Astrocyte of the cerebellum (primary cell): ENCODE data around the gene COPZ1.
A peak's percentile ranks its signal among the peaks of the same experiment; 100 is the strongest.
"Not testable (repeated sequence)": the region's sequence is repeated elsewhere in the genome, so short reads cannot be mapped to it uniquely, and the experiment has no call there.

Experiments
- DNase-seq: peaks from one replicate; pipeline ENCODE4 v3.0.0-alpha.2; 2011; ENCODE audit warnings: low read depth
- H3K4me3 ChIP-seq: 2 replicates; pipeline ENCODE4 v1.5.1; 2011; ENCODE audit warnings: mild to moderate bottlenecking, low read depth, low read length, moderate library complexity
- CTCF ChIP-seq: IDR thresholded peaks from 2 replicates; pipeline ENCODE4 v1.5.1; 2012; ENCODE audit warnings: low read length, low read depth, moderate library complexity, mild to moderate bottlenecking; ENCODE audit errors: missing control alignments
- in situ Hi-C: cut with HindIII; loops from 2 replicates; pipeline ENCODE4 v1.10.0; 2017; ENCODE audit warnings: low sequenced_read_pairs

The COPZ1 gene

DNA sequence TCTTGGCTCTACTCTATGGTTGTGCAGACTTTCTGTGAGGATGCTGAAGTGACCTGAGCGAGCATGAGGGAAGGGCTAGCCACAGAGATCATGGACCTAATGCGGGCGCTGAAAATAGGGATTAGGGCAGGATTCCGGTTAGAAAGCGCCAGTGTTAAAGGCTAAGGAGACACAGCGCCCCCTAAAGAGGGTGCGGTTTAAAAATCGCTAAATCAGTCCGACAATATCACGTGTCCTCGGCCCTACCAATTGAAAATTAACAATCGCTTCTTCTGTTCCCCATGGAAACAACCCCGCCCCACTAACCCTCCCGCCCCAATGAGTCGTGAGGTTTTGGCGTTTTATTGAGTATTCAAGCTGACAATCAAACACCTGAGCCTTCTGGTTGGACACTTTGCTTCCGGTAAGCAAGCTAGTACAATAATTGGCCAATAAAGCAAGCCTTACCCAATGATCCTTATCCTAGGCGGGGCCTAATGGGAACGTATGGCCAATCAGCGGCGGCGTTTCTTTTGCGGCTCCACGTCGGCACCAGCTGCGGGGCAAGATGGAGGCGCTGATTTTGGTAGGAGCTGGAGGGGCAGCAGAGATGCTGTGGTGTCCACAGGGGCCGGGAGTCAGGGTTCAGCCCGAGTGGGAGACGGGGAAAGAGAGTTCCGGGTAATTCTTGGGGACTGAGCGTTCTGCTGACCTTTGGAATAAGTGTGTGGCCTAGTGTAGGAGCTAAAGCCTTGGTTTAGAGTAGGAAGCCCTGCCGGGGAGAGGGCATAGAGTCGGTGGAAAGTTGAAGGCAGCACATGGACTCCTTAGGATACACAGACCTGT, at the start of gene COPZ1:
COPZ1 (plus strand) TSS at position 515 of the 825 bp plus-strand sequence; CDS start at position 548, 33 bp downstream.
- TF ChIP-seq CTCF = peak; percentile 80
- DNase-seq = peak; percentile 99

GRCh38 chr12:54276368-54276767, 48.6 kb upstream of the COPZ1 start:
- no peak for TF ChIP-seq CTCF
- in situ Hi-C loops = no loop called here
- no peak overlapping the region for H3K4me3 ChIP-seq
- DNase-seq = no peak

More for the DNA sequence above, at the start of gene COPZ1:
- H3K4me3 ChIP-seq = peak within 1 kb of the TSS; percentile 69
- in situ Hi-C loops = no loop called here

DNA sequence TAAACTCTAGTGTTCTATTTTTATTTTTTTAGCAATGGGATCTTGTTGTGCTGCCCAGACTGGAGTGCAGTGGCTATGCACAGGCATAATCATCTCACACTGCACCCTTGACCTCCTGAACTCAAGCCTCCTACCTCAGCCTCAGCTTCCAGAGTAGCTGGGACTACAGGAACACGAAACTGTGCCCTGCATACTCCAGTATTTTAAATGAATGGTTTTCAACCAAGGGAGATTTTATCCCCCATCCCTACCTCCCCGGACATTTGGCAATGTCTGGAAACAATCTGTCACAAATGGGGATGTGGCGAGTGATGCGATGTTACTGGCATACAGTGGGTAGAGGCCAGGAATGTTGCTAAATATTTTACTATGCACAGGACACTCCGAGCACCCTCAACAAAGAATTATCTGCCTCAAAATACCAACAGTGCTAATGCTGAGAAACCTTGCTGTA, 47.1 kb upstream of the COPZ1 start:
- H3K4me3 ChIP-seq = peak overlapping the region; percentile 95
- in situ Hi-C loops = no loop called here
- no peak for TF ChIP-seq CTCF
- DNase-seq = no peak

- DNase-seq = no peak
- peak overlapping the region; percentile 95 for H3K4me3 ChIP-seq
- in situ Hi-C loops = no loop called here
- no peak for TF ChIP-seq CTCF
These were observed 45.7 kb upstream of the COPZ1 start for GRCh38 chr12:54279227-54279631.

DNA sequence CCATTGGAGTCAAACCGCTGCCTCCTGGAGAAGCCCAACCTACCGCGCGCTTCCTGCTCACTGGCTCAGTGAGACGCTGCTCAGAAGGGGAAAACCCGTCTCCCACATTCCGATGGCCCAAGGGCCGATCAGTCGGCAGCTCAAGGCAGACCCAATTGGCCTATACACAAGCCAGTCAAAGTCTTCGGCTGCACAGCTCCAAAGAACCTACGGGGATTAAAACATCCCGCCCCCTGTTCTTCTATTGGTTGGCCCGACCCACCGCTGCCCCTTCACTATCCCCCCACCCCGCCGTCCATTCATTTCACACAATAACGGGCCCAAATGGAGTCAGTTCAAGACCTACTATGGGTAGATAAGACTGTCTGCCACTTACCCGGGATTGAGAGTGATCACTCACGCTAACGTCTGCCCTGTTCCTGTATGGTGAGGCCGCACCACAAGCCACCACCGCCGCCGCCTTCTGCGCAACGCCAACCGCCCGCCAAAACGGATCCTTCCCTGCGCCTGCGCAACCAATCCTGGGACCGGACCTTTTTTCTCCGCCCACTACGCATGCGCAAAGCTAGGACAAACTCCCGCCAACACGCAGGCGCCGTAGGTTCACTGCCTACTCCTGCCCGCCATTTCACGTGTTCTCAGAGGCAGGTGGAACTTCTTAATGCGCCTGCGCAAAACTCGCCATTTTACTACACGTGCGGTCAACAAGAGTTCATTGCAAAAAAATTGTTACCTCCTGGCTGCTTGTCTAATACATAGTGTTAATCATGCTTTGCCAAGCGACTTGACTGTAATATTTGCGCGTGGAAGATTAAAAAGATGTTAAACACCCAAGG, 45.1 kb upstream of the COPZ1 start, which contains the start of gene CBX5:
CBX5 (minus strand) TSS at position 491 of the 836 bp plus-strand sequence. CDS start 22,472 bp downstream, outside the sequence.
- H3K4me3 ChIP-seq = peak within 1 kb of the TSS; percentile 95
- in situ Hi-C loops = no loop called here
- DNase-seq = peak; percentile 100
- no peak for TF ChIP-seq CTCF

GRCh38 chr12:54280468-54281260, 44.3 kb upstream of the COPZ1 start, which contains the start of gene HNRNPA1:
HNRNPA1 (plus strand) TSS chr12:54280726; CDS start chr12:54280808, 82 bp downstream.
- DNase-seq = peak; percentile 100
- in situ Hi-C loops = no loop called here
- H3K4me3 ChIP-seq = peak within 1 kb of the TSS; percentile 95
- TF ChIP-seq CTCF = no peak

- peak overlapping the region; percentile 95 for H3K4me3 ChIP-seq
- in situ Hi-C loops, DNase-seq: not testable (repeated sequence)
These were observed 43.7 kb upstream of the COPZ1 start for GRCh38 chr12:54281261-54281638.

- DNase-seq, in situ Hi-C loops: not testable (repeated sequence)
- H3K4me3 ChIP-seq = peak overlapping the region; percentile 95
These were observed 43.2 kb upstream of the COPZ1 start for GRCh38 chr12:54281694-54282093.
